ENCODE data around the gene FGF19. TPM values are rescaled to one million over a fixed set of nuclear protein-coding genes. Genes with fewer than 3 reads are reported as not detected.

FGF19 gene
- polyA plus RNA-seq, 4 donors, result 0.62 to 1.7 (median 1.1) TPM

DNA sequence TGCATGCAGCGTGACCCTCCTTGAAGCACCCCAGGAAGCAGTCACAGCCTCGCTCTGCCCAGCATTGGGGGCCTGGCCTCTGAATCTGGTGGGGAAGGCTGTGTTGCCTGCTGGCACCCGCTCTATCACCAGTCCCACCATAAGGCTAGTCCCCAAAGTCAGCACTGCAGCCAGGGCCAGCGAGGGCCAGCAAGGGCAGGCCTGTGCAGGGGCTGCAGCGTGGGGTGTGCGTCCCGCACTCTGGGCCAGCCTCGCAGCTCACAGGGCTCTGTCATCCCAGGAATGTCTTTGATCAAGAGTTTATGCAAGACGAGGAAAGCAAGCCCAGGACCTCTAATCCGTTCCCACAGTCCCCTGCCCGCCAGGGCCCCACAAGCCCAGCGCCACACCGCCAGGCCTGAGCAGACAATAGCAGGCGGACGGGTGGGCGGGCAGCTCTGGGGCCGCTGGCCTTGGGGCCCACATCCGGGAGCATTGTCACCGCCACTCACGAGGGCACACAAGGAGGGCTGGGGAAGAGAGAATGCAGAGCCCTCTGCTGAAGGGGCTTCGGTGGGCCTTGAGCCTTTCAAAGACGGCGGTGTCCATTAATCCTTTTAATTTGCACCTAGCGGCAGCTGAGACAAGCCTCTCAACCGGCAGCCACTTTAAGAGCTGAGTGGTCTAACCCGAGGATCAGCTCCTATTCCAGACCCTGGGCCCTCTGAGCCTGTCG lies 45.8 kb downstream of the FGF19 start:
- DNase-seq (ENCODE audit: low read depth in 4 of 4, low spot score in 3 of 4), result no peak

GRCh38 chr11:69657456-69657910 lies 46.3 kb downstream of the FGF19 start:
- DNase-seq (ENCODE audit: low read depth in 4 of 4, low spot score in 3 of 4), result no peak

DNA sequence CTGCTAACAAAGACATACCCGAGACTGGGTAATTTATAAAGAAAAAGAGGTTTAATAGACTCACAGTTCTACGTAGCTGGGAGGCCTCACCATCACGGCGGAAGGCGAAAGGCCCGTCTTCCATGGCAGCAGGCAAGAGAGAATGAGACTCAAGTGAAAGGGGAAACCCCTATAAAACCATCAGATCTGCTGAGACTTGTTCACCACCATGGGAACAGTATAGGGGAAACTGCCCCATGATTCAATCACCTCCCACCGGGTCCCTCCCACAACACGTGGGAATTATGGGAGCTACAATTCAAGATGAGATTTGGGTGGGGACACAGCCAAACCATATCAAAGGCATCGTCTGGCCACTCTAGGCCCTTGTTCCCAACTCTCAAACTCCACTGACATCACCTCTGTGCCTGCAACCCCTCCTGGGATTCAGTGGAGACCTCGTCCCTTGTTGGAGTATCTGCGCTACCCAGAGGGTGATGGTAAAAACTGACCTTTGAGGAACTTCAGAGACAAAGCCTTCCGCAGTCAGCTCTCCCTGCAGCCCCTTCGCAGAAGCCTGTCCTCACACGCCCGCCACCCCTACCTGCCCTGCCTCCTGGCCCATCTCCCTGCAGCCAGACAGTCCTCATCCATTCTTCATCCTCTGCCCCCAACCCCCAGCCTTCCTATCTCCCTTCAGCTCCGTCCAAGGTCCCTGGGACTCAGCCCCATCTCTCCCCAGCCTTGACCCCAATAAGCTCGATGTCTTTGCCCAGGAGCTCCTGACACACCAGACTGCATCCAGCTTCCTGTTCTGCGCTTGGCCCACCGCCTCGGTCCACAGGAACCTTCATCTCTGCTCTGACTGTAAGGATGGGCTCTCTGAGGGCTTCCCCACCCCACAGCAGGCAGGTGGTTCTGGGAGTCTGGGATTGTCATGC lies 47.0 kb downstream of the FGF19 start:
- no peak for DNase-seq (ENCODE audit: low read depth in 4 of 4, low spot score in 3 of 4)

DNA sequence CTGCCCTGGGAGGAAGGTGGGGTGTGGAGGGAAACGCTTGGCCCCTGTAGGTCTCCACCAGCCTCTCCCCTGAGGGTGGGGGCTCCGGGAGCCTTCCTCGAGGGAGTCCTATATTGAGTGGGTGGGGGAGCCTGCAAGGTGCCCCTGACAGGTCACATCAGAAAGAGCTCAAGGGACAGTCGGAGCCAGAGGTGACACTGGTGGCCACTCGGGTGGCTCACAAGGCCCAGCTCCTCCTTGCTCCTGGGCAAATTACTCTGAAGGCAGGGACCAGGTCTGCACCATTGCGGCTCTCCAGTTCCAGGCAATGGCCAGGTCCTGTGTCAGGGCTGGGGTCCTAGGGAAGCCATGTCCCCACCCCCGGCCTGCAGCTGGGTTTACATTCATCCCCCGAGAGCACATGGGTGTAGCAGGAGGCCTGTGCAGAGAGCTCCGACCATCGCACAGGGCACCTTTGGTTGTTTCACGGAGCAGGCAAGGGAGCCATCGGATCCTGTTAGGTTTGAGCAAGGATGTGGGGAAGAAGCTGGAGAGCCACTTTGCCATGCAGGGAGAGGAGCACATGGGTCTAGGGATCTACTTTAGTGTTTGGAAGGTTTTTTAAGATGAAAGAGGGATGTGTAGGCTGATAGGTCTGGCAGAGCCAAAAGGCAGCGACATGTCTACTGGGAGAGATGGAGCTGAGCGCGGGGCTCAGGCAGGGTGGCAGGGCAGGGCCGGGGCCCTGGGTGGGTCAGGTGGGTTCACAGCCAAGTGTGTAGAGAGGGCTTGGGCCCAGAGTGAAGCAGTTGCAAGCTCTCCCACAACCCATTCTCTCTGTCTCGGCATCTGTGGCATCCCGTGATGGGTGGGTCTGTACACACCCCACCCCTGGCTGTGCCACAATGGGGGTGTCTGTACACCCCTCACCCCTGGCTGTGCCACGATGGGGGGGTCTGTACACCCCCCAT lies 48.1 kb downstream of the FGF19 start:
- no peak for DNase-seq (ENCODE audit: low read depth in 4 of 4, low spot score in 3 of 4)

GRCh38 chr11:69654660-69655478 lies 49.0 kb downstream of the FGF19 start:
- DNase-seq (ENCODE audit: low read depth in 4 of 4, low spot score in 3 of 4), result no peak

DNA sequence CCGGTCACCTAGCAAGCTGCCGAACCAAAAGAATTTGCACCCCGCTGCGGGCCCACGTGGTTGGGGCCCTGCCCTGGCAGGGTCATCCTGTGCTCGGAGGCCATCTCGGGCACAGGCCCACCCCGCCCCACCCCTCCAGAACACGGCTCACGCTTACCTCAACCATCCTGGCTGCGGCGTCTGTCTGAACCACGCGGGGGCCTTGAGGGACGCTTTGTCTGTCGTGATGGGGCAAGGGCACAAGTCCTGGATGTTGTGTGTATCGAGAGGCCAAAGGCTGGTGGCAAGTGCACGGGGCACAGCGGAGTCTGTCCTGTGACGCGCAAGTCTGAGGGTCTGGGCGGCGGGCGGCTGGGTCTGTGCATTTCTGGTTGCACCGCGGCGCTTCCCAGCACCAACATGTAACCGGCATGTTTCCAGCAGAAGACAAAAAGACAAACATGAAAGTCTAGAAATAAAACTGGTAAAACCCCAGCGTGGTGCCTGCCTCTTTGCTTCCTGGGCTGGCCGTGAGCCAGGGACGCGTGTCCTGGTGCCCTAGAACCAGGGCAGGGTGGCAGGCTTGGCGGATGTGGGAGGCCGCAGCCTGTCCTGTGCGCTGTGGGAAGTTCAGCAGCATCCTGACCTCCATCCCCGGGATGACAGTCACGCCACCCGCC lies 49.7 kb downstream of the FGF19 start:
- DNase-seq (ENCODE audit: low read depth in 4 of 4, low spot score in 3 of 4), result no peak

DNA sequence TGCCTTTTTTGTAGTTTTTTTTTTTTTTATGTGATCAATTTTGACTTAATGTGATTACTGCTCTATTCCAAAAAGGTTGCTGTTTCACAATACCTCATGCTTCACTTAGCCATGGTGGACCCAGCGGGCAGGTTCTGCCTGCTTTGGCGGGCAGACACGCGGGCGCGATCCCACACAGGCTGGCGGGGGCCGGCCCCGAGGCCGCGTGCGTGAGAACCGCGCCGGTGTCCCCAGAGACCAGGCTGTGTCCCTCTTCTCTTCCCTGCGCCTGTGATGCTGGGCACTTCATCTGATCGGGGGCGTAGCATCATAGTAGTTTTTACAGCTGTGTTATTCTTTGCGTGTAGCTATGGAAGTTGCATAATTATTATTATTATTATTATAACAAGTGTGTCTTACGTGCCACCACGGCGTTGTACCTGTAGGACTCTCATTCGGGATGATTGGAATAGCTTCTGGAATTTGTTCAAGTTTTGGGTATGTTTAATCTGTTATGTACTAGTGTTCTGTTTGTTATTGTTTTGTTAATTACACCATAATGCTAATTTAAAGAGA lies 50.3 kb downstream of the FGF19 start:
- DNase-seq (ENCODE audit: low read depth in 4 of 4, low spot score in 3 of 4), result no peak

DNA sequence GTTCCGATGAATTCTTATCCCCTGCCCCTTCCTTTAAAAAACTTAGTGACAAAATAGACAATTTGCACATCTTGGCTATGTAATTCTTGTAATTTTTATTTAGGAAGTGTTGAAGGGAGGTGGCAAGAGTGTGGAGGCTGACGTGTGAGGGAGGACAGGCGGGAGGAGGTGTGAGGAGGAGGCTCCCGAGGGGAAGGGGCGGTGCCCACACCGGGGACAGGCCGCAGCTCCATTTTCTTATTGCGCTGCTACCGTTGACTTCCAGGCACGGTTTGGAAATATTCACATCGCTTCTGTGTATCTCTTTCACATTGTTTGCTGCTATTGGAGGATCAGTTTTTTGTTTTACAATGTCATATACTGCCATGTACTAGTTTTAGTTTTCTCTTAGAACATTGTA lies 50.8 kb downstream of the FGF19 start:
- no peak for DNase-seq (ENCODE audit: low read depth in 4 of 4, low spot score in 3 of 4)

DNA sequence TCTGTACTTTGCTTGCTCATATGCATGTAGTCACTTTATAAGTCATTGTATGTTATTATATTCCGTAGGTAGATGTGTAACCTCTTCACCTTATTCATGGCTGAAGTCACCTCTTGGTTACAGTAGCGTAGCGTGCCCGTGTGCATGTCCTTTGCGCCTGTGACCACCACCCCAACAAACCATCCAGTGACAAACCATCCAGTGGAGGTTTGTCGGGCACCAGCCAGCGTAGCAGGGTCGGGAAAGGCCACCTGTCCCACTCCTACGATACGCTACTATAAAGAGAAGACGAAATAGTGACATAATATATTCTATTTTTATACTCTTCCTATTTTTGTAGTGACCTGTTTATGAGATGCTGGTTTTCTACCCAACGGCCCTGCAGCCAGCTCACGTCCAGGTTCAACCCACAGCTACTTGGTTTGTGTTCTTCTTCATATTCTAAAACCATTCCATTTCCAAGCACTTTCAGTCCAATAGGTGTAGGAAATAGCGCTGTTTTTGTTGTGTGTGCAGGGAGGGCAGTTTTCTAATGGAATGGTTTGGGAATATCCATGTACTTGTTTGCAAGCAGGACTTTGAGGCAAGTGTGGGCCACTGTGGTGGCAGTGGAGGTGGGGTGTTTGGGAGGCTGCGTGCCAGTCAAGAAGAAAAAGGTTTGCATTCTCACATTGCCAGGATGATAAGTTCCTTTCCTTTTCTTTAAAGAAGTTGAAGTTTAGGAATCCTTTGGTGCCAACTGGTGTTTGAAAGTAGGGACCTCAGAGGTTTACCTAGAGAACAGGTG lies 51.8 kb downstream of the FGF19 start:
- no peak for DNase-seq (ENCODE audit: low read depth in 4 of 4, low spot score in 3 of 4)

- no peak for DNase-seq (ENCODE audit: low read depth in 4 of 4, low spot score in 3 of 4)
Measured at GRCh38 chr11:69650832-69651344, 52.9 kb downstream of the FGF19 start.

GRCh38 chr11:69650081-69650831 lies 53.6 kb downstream of the FGF19 start:
- DNase-seq (ENCODE audit: low read depth in 4 of 4, low spot score in 3 of 4), result no peak

DNA sequence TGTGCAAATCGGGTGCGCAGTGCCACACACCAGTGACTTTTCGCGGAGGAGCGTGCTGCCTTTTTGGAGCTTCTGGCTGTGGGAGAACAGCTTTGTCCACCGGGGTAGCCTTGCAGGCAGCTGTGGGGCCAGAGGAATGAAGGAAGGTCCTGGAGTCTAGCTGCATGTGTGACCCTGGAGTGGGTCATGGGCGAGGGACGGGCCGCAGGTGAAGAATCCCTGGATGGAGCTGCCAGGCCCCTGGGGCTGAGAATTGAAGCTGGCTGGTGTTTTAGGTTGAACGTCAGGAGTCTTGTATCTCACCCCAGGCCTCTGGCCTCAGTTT lies 54.3 kb downstream of the FGF19 start:
- DNase-seq (ENCODE audit: low read depth in 4 of 4, low spot score in 3 of 4), result no peak

DNA sequence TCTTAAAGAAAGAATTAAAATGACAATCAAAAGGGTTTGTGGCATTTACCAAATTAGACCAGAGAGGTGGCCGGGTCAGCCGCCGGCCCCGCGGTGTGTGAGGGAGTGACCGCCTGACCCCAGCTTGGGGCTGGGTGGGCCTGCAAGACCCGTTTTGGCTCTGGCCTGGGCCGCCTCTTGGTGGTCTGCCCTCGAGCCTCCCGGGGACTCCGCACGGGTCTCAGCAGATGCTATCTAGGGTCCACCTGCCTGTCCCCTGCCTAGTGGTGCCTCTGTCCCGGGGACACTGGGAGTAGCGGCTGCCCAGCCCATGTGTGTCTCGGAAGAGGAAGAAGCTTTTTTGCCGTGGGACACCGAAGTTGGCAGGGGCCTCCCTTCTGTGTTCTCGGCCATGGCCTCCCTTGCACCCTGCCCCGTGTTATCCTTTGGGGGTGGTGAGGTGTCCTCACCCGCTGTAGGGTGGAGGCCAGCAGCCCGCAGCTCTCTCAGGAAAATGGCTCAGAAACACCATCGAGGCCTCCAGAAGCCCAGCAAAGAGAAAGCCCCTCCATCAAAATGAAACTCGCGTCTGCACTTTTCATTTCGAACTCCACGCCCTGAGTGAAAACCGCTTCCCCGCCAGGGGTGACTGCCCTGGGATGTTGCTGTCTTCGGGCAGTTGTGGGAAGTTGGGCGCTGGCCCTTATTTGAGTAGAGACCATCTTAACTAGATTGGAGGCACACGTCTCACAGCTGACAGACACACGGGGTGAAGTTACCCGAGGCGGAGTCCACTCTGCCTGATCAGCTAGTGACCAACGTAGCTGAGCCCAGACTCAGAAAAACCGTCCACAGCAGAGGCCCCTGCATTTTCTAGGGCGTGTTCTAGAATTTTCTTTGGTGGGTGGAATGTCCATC lies 54.9 kb downstream of the FGF19 start:
- no peak for DNase-seq (ENCODE audit: low read depth in 4 of 4, low spot score in 3 of 4)

Data from right renal pelvis (tissue), 4 donors.